IPS-15b (cell line): Measurements from ENCODE around the gene DOCK2.

Source experiments
- H3K27me3 ChIP-seq: one replicate; pipeline ENCODE4 v1.6.1; 2013; ENCODE audit warnings: low read length; ENCODE audit not compliant: control insufficient read depth, insufficient read depth
- H3K36me3 ChIP-seq: one replicate; pipeline ENCODE4 v1.6.1; 2013; ENCODE audit warnings: low read length; ENCODE audit not compliant: control insufficient read depth, insufficient read depth
- H3K4me1 ChIP-seq: one replicate; pipeline ENCODE4 v1.6.1; 2013; ENCODE audit warnings: mild to moderate bottlenecking, low read length; ENCODE audit not compliant: control insufficient read depth, insufficient read depth
- H3K4me3 ChIP-seq: one replicate; pipeline ENCODE4 v1.5.1; 2013; ENCODE audit warnings: low read depth, low read length
- H3K9ac ChIP-seq: one replicate; pipeline ENCODE4 v1.6.1; 2013; ENCODE audit warnings: low read depth, mild to moderate bottlenecking, low read length
- H3K9me3 ChIP-seq: one replicate; pipeline ENCODE4 v1.6.1; 2013; ENCODE audit warnings: mild to moderate bottlenecking, low read length; ENCODE audit not compliant: control insufficient read depth, insufficient read depth

The DOCK2 gene

DNA sequence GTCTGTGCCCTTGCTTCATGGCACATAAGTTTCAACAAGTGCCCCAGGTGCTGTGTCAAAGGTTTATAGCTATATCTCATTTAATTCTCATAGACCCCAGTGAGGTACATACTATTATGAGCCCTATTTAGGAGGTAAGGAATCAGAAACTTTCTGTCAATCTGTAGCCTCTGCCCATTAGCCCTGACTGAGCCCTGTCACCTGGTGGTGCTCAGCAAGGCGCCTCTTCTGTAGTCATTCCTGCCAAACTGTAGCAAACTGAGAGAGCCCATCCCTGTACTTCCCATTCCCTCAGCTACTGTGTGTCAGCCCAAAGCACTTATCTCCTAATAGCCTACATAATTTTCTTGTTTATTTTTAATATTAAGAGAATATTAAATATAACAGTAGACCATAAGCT lies 422.1 kb downstream of the DOCK2 start:
- no peak overlapping the region for H3K4me3 ChIP-seq
- H3K9ac ChIP-seq, result no peak overlapping the region
- H3K36me3 ChIP-seq, result no peaks in the 10 kb centered on the region
- no peaks in the 10 kb centered on the region for H3K27me3 ChIP-seq
- no peaks in the 10 kb centered on the region for H3K9me3 ChIP-seq
- no peaks in the 10 kb centered on the region for H3K4me1 ChIP-seq

DNA sequence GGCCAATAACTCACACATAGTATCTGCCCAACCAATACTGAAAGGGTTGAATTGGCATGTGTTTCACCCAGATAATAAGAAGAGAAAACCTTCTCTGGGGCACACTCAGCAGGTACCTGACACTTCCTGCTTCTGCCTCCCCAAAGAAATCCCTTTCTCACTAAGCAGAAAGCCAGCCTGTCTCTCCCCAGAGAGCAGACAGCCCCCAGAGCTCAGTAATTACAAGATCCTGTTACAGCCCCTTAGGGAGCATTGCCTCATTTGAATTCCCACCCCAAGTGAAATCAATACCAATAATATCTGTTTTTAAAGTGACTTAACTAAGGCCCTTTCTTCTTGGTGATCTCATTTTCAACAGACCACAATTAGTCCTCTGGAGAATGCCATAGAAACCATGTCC lies 430.1 kb downstream of the DOCK2 start:
- Histone ChIP-seq H3K9ac (no peak overlapping the region), H3K4me3 (no peak overlapping the region), H3K36me3 (no peaks in the 10 kb centered on the region), H3K27me3 (no peaks in the 10 kb centered on the region), H3K4me1 (peaks cover 4% of the 10 kb centered on the region), H3K9me3 (no peaks in the 10 kb centered on the region)

DNA sequence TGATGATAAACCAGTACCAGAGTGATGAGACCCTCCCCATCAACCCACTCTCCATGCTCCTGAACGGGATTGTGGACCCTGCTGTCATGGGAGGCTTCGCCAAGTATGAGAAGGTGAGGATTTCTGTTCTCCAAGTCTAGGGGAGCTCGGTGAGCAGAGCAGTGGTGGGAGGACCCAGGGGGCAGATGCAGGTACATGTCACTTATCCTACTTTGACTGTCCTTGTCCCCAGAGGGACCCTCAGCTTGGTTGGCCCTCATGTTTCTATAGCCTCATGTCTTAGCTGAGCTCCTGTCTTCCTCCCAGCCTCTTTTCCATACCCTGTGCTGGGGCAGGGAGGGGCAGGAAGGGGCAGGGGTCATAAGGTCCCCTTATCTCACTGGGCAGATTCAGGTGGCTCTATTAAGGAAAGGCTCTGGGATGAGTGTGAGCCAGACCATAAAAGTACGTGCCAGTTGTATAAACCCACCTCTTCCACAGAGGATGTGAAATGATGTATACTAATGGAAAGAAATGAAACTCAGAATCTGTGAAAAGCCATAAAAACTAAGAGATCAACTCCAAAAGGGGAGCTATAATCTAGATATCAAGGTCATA lies 430.6 kb downstream of the DOCK2 start:
- no peaks in the 10 kb centered on the region for H3K27me3 ChIP-seq

DNA sequence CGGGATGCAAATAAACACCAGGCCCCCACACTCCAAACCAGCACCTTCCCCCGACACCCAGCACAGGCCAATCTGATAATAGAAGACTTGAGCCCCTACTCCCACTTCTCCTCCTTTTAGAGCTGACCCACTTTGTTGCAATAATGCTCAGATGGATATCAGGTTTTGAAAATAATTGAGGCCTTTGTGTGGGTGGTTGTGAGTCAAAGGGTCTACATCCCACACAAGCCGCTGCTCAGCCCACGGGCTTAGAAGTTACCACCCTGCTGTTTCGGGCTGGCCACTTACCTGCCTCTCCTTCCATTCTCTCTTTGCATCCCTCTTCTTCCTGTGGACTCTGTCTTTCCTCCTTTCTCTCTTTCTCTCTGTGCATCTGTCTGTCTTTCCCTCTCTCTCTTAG lies 432.4 kb downstream of the DOCK2 start:
- no peaks in the 10 kb centered on the region for H3K27me3 ChIP-seq
- H3K9ac ChIP-seq, result no peak overlapping the region
- peaks cover 4% of the 10 kb centered on the region for H3K4me1 ChIP-seq
- no peaks in the 10 kb centered on the region for H3K36me3 ChIP-seq
- H3K9me3 ChIP-seq, result no peaks in the 10 kb centered on the region
- no peak overlapping the region for H3K4me3 ChIP-seq

More for the DNA sequence above, 430.6 kb downstream of the DOCK2 start:
- Histone ChIP-seq H3K9me3 (no peaks in the 10 kb centered on the region), H3K4me3 (no peak overlapping the region), H3K4me1 (peaks cover 4% of the 10 kb centered on the region), H3K9ac (no peak overlapping the region), H3K36me3 (no peaks in the 10 kb centered on the region)

DNA sequence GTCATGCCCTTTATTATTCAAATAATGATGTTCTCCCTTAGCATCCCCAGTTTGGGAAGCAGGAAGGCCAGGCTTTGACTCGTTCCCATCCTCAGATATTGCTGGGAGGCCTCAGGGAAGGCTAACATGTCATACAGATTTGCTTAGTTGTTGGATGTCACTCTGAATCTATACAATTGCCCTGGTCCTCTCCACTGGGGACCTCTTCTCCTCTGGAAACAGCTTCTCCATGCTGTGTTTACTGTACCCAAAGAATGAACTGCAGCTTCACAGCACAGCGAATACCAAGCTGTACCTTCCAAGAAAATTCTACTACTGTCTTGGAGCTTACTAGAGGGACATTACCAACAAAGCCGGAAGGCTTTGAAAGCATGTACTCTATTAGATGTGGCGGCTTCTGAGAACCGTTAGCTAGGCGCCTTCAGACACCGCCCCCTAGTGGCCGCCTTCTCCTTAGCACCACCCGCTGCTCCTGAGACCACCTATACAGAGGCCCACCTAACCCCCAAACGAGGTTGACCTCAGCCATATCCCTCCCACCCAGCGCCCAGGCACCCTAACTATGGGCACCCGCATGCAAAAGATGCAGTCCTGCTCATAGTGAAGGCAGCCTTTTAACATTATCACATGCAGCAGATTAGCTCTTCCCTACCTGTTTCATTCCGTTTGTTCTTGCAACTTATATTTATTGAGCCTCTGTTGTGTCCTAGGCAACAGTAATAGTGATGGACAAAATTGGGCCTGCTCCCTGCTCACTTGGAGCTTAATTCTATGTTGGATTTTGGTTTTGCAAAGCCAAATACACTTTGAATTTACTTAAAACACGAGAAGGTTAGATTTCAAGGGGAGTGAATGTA lies 433.7 kb downstream of the DOCK2 start:
- Histone ChIP-seq H3K4me3 (no peak overlapping the region), H3K4me1 (peaks cover 4% of the 10 kb centered on the region), H3K27me3 (no peaks in the 10 kb centered on the region), H3K9me3 (no peaks in the 10 kb centered on the region), H3K36me3 (no peaks in the 10 kb centered on the region), H3K9ac (no peak overlapping the region)

DNA sequence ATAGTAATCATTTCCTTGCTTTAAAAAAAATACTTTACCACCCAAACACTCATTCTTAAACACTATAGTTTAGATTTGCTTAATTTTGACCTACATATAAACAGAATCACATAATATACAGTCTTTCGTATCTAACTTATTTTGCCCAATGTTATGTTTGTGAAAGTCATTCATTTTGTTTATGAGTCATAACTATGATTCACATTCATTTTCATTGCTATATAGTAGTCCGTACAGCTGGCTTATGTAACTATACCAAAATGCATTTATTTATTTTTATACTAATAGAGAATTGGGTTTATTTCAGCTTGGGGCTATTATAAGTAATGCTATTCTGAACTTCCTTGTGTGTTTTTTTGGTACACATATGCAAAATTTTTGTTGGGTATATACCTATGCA lies 434.7 kb downstream of the DOCK2 start:
- H3K4me1 ChIP-seq, result peaks cover 4% of the 10 kb centered on the region
- no peaks in the 10 kb centered on the region for H3K36me3 ChIP-seq
- no peak overlapping the region for H3K9ac ChIP-seq
- H3K4me3 ChIP-seq, result no peak overlapping the region
- no peaks in the 10 kb centered on the region for H3K27me3 ChIP-seq
- H3K9me3 ChIP-seq, result no peaks in the 10 kb centered on the region

DNA sequence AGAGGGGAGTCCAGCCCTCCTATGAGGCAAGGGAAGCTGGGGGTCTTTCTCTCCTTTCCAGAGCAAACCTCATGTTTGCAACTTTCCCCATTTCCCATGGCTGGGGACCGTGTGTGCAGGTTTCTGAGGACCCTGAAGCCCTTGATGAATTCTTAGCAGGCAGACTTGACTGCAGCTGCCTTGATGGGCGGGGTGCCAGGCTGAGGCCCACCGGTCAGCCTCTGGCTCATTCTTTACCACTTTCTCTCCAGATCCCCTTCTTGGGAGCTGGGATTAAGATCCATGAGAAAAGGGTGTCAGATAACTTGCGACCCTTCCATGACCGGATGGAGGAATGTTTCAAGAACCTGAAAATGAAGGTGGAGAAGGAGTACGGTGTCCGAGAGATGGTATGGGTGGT lies 438.6 kb downstream of the DOCK2 start:
- Histone ChIP-seq H3K9me3 (no peaks in the 10 kb centered on the region), H3K9ac (no peak overlapping the region), H3K27me3 (no peaks in the 10 kb centered on the region), H3K4me1 (peaks cover under 1% of the 10 kb centered on the region), H3K36me3 (no peaks in the 10 kb centered on the region), H3K4me3 (no peak overlapping the region)

DNA sequence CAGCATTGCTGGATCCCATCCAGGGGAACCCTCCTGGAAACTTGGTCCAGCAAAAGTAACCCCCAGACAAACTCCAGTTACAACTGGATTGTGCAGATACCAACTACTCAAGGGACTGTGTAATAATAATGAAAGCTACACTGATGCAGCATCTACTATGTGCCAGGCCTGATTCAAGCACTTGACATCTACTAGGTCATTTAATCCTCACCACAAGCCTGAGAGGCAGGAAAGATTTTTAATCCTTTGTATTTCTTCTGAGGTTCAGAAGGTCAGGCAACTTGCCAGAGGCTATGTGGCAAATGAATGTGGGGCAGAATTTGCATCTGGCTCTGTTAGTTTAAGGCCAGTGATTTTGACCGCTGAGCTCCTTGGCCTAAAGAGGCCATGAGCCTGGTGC lies 439.1 kb downstream of the DOCK2 start:
- Histone ChIP-seq H3K4me1 (no peaks in the 10 kb centered on the region), H3K9me3 (no peaks in the 10 kb centered on the region), H3K4me3 (no peak overlapping the region), H3K9ac (no peak overlapping the region), H3K36me3 (no peaks in the 10 kb centered on the region), H3K27me3 (no peaks in the 10 kb centered on the region)

DNA sequence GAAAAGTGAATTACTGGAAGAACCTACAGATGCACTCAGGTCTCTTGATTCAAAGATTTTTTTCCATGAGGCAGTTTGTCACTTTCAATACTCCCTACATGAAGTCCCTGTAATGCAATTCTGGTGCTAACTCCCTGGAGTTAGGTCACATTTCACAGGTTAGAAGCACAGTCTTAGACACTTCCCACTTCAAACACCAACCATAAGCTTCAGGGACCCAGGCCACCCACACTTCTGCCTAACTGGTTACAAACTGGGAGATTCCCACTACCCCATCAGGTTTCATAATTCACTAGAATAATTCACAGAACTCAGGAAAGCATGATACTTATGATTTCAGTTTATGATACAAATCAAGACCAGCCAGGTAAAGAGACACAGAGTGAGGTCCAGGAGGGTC lies 439.7 kb downstream of the DOCK2 start:
- H3K27me3 ChIP-seq, result no peaks in the 10 kb centered on the region
- no peak overlapping the region for H3K9ac ChIP-seq
- H3K36me3 ChIP-seq, result no peaks in the 10 kb centered on the region
- H3K4me3 ChIP-seq, result no peak overlapping the region
- H3K4me1 ChIP-seq, result no peaks in the 10 kb centered on the region
- H3K9me3 ChIP-seq, result no peaks in the 10 kb centered on the region

DNA sequence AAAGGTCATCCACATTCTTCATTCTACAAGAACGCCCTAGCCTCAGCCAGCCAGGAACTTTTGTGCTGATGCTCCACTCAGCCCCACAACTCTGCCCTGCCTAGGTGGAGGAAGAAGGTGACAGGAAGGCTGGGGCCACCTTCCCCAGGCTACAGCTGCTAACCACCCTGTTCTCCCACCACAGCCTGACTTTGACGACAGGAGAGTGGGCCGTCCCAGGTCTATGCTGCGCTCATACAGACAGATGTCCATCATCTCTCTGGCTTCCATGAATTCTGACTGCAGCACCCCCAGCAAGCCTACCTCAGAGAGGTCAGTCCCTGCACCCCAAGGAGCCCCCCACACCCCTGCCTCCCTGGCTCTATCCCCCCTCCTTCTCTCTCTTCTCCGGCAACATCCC lies 440.5 kb downstream of the DOCK2 start:
- no peak overlapping the region for H3K9ac ChIP-seq
- H3K9me3 ChIP-seq, result no peaks in the 10 kb centered on the region
- no peaks in the 10 kb centered on the region for H3K4me1 ChIP-seq
- H3K36me3 ChIP-seq, result no peaks in the 10 kb centered on the region
- H3K27me3 ChIP-seq, result no peaks in the 10 kb centered on the region
- H3K4me3 ChIP-seq, result no peak overlapping the region

DNA sequence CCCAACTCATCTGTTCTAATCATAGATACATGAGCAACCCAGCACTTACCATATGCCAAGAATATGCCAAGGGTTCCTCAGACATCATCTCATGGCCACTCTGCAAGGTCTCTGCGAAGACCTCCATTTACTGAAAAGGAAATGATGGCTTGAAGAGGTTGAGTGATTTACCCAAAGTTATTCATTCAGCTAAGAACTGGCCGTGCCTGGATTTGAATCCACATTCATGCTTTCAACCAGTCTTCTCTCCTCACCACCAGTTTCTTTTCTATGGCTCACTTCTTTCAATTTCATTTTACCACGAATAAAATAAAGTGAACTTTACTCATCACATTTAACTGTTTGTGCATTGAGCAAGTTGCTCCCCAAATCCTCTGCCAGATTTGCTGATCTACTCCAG lies 441.4 kb downstream of the DOCK2 start:
- Histone ChIP-seq H3K4me3 (no peak overlapping the region), H3K4me1 (no peaks in the 10 kb centered on the region), H3K27me3 (no peaks in the 10 kb centered on the region), H3K9me3 (no peaks in the 10 kb centered on the region), H3K36me3 (no peaks in the 10 kb centered on the region), H3K9ac (no peak overlapping the region)

DNA sequence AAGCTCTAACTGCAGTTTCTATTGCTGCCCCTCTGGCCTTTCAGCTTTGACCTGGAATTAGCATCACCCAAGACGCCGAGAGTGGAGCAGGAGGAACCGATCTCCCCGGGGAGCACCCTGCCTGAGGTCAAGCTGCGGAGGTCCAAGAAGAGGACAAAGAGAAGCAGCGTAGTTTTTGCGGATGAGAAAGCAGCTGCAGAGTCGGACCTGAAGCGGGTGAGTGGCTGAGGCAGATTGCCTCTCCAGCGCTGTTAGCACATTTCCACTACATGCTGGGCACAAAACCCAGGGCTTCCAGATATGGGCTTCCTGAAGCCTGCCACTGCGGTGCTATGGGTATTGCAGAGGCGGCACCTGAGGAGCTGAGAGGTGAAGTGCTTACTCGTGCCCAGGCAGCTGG lies 441.9 kb downstream of the DOCK2 start:
- Histone ChIP-seq H3K9ac (no peak overlapping the region), H3K36me3 (no peaks in the 10 kb centered on the region), H3K4me3 (no peak overlapping the region), H3K27me3 (no peaks in the 10 kb centered on the region), H3K4me1 (no peaks in the 10 kb centered on the region), H3K9me3 (no peaks in the 10 kb centered on the region)
